ENCODE results near the gene PMVK. TPM values are rescaled to one million over a fixed set of nuclear protein-coding genes. Genes with fewer than 3 reads are reported as not detected.

Gene PMVK
- total and polyA plus RNA-seq, 10 of the 15 experiments (the other 5 are each of a cell fraction or from before 2014, with no cell fraction given) = 6.0 to 121 (median 49.4) TPM

- FAIRE-seq (no peak), DNase-seq (ENCODE audit: low read depth, low spot score) (no peak), ATAC-seq (no peak)
- in situ Hi-C loops (cut with MboI) = no loop called here
- ChIA-PET POLR2A (interaction anchor here (9.8 kb wide), 1 partner anchor 12 kb away, joined by 140 read pairs; the partner anchor contains the start of genes PBXIP1 and PYGO2), SMC1A (ENCODE audit: uncharacterized antibody, unreplicated experiment) (interaction anchor here (2.5 to 3.2 kb wide), 2 partner anchors 8 to 14 kb away, joined by 14 to 21 read pairs; partner anchors contain the start of genes PBXIP1 and PYGO2), CTCF (interaction anchor here (20.6 kb wide), 1 partner anchor 28 kb away, joined by 226 read pairs; the partner anchor contains the start of genes LENEP and ZBTB7B), RAD21 (ENCODE audit: unreplicated experiment) (interaction anchor here (0.9 to 2.5 kb wide), 3 partner anchors 14 to 91 kb away, joined by 3 to 16 read pairs (median 5); partner anchors contain the start of gene PBXIP1)
- intact Hi-C loops (cut with micrococcal nuclease; ENCODE audit: unreplicated experiment) = no loop called here
- peaks cover 10 to 12% of the 10 kb centered on the region in 2 experiments; a peak in 3 of 4 replicates for H3K36me3 ChIP-seq (ENCODE audit: control insufficient read depth in 2 of 2, insufficient read depth in 2 of 2, low read length in 1 of 2)
- H4K20me1 ChIP-seq (ENCODE audit: control insufficient read depth, insufficient read depth) = no peaks in the 10 kb centered on the region
- peaks cover 22% of the 10 kb centered on the region for H3K4me1 ChIP-seq (ENCODE audit: control insufficient read depth, insufficient read depth, low read length)
- H3K4me3 ChIP-seq = no peak overlapping the region
- peaks cover 41% of the 10 kb centered on the region for H3K79me2 ChIP-seq (ENCODE audit: control insufficient read depth, insufficient read depth, low read length)
- WGBS (ENCODE audit: insufficient coverage, insufficient replicate concordance, low lambda C conversion rate, missing lambda C conversion rate) = 70% methylated on average over 5 of the region's 5 CpGs
- H2AFZ ChIP-seq (ENCODE audit: control insufficient read depth, low read depth, low read length) = no peak overlapping the region
- H3K4me2 ChIP-seq (ENCODE audit: control insufficient read depth, insufficient read depth) = no peak overlapping the region; the same call in 1 of the 2 replicates
- BruUV-seq (replicated peaks) = no TSS peak
- no peaks in the 10 kb centered on the region for H3K27me3 ChIP-seq (replicated peaks in 1 of 2; ENCODE audit: control insufficient read depth in 2 of 2, insufficient read depth in 2 of 2, low read length in 1 of 2)
- H3K9ac ChIP-seq (ENCODE audit: control insufficient read depth, insufficient read depth, low read length) = no peak overlapping the region
- no peaks in the 10 kb centered on the region for H3K9me3 ChIP-seq (replicated peaks; ENCODE audit: control insufficient read depth, insufficient read depth, low read length)
- H3K27ac ChIP-seq (ENCODE audit: control insufficient read depth, insufficient read depth) = no peak overlapping the region
- TF ChIP-seq, protein P1, sequence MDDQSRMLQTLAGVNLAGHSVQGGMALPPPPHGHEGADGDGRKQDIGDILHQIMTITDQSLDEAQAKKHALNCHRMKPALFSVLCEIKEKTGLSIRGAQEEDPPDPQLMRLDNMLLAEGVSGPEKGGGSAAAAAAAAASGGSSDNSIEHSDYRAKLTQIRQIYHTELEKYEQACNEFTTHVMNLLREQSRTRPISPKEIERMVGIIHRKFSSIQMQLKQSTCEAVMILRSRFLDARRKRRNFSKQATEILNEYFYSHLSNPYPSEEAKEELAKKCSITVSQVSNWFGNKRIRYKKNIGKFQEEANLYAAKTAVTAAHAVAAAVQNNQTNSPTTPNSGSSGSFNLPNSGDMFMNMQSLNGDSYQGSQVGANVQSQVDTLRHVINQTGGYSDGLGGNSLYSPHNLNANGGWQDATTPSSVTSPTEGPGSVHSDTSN (IDR thresholded peaks at IDR 0.05; ENCODE audit: insufficient replicate concordance, low read depth, low read length) = no peak
- no peak for TF ChIP-seq NFIC (IDR thresholded peaks at IDR 0.05; ENCODE audit: low read depth, low read length)
- TF ChIP-seq SMAD1 (IDR thresholded peaks at IDR 0.05; ENCODE audit: low read depth, partially characterized antibody) = no peak
Measured at GRCh38 chr1:154969246-154969645, 32.7 kb upstream of the PMVK start.

DNA sequence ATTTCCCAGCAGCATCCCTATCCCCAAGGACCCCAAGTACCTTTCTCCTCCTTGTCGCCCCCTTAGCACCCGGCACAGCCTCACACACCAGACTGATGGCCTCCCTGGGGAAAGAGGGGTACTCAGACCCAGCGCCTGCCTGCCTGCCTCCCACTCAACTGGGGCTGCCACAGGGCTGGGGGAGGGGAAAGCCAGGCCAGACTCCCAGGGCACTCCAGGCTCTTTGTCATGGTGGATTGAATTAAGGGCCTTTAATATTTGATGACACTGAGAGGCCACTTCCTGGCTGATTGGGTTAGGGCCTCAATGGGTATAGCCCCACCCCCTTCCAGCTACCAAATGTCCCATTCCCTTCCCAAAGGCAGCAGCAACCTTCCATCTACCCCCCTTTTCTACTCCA is 32.2 kb upstream of the PMVK start:
- peaks cover 22% of the 10 kb centered on the region for H3K4me1 ChIP-seq (ENCODE audit: control insufficient read depth, insufficient read depth, low read length)
- H3K27me3 ChIP-seq (replicated peaks in 1 of 2; ENCODE audit: control insufficient read depth in 2 of 2, insufficient read depth in 2 of 2, low read length in 1 of 2) = no peaks in the 10 kb centered on the region
- no peak overlapping the region for H2AFZ ChIP-seq (ENCODE audit: control insufficient read depth, low read depth, low read length)
- no peak for TF ChIP-seq RCOR1 (conservative IDR thresholded peaks at IDR 0.05; ENCODE audit: low read depth, low read length)
- no peaks in the 10 kb centered on the region for H4K20me1 ChIP-seq (ENCODE audit: control insufficient read depth, insufficient read depth)
- ATAC-seq (no peak), FAIRE-seq (no peak), DNase-seq (ENCODE audit: low read depth, low spot score) (no peak)
- H3K4me3 ChIP-seq = no peak overlapping the region
- in situ Hi-C loops (cut with MboI) = no loop called here
- peaks cover 10 to 12% of the 10 kb centered on the region in 2 experiments; a peak in 3 of 4 replicates for H3K36me3 ChIP-seq (ENCODE audit: control insufficient read depth in 2 of 2, insufficient read depth in 2 of 2, low read length in 1 of 2)
- no peaks in the 10 kb centered on the region for H3K9me3 ChIP-seq (replicated peaks; ENCODE audit: control insufficient read depth, insufficient read depth, low read length)
- RAD21 ChIA-PET (ENCODE audit: unreplicated experiment) = interaction anchor here (0.9 kb wide), 1 partner anchor 90 kb away, joined by 3 read pairs; no protein-coding TSS in a partner anchor
- no peak overlapping the region for H3K9ac ChIP-seq (ENCODE audit: control insufficient read depth, insufficient read depth, low read length)
- intact Hi-C loops (cut with micrococcal nuclease; ENCODE audit: unreplicated experiment) = no loop called here
- no peak overlapping the region for H3K27ac ChIP-seq (ENCODE audit: control insufficient read depth, insufficient read depth)
- POLR2A ChIA-PET = interaction anchor here (9.8 kb wide), 1 partner anchor 12 kb away, joined by 140 read pairs; the partner anchor contains the start of genes PBXIP1 and PYGO2
- SMC1A ChIA-PET (ENCODE audit: uncharacterized antibody, unreplicated experiment) = no interaction called here
- CTCF ChIA-PET = interaction anchor here (20.6 kb wide), 1 partner anchor 29 kb away, joined by 226 read pairs; the partner anchor contains the start of genes LENEP and ZBTB7B
- H3K4me2 ChIP-seq (ENCODE audit: control insufficient read depth, insufficient read depth) = no peak overlapping the region
- BruUV-seq (replicated peaks) = no TSS peak
- peaks cover 41% of the 10 kb centered on the region for H3K79me2 ChIP-seq (ENCODE audit: control insufficient read depth, insufficient read depth, low read length)
- 89% methylated on average over 3 of the region's 3 CpGs for WGBS (ENCODE audit: insufficient coverage, insufficient replicate concordance, low lambda C conversion rate, missing lambda C conversion rate)
